Measurements from ENCODE around the gene PPL.
"Not testable (repeated sequence)": the region's sequence is repeated elsewhere in the genome, so short reads cannot be mapped to it uniquely, and the experiment has no call there.

PPL gene

DNA sequence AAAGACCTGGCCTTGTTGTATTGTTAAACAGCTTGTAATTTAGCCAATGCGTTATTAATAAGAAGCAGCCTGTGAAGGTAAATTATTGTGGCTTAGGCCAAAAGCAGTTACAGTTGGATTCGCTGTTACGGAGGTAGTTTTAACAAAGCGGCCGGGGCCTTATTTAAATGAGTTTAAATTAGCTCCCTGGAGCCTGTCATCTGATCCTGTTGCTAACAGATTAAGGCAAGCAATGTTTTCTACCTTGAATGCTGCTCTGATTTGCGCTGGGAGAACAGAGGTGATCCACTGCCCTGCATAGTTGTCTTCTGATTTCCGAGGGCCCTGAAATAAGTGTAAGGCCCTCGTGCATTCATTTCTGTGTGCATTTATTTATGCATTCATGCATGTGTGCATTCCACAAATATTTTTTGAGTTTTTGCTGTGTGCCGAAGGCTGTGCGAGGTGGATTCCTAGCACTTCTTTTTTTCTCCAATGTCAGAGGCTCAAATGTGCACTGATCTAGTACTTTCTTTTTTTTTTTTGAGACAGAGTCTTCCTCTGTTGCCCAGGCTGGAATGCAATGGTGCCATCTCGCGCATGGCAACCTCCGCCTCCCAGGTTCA, 32.0 kb upstream of the PPL start:
- Mint-ChIP-seq H3K4me1 (ENCODE audit: low read depth in 2 of 2) (no peaks in the 10 kb centered on the region), H3K9me3 (no peaks in the 10 kb centered on the region), H3K27ac (no peak overlapping the region), H3K27me3 (peaks cover 0 to 58% of the 10 kb centered on the region in 2 donors), H3K36me3 (ENCODE audit: insufficient read depth) (no peaks in the 10 kb centered on the region), H3K4me3 (no peak overlapping the region)
- DNase-seq: no peak
- ATAC-seq (replicated peaks): no peak

DNA sequence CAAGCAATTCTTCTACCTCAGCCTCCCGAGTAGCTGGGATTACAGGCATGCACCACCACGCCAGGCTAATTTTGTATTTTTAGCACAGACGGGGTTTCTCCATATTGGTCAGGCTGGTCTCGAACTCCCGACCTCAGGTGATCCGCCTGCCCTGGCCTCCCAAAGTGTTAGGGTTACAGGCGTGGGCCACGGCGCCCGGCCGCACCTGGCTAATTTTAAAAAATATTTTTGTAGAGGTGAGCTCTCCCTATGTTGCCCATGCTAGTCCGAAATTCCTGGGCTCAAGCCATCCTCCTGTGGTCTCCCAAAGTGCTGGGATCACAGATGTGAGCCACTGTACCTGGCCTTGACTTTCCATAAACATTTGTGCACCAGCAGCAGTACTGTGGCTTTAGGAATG, 31.3 kb upstream of the PPL start:
- not testable (repeated sequence) for H3K36me3 Mint-ChIP-seq (ENCODE audit: insufficient read depth); H3K4me1 Mint-ChIP-seq (ENCODE audit: low read depth in 2 of 2)

GRCh38 chr16:4966736-4967453, 29.9 kb upstream of the PPL start:
- Mint-ChIP-seq H3K4me3 (no peak overlapping the region), H3K27me3 (peaks cover 8 to 58% of the 10 kb centered on the region in 2 donors), H3K4me1 (ENCODE audit: low read depth in 2 of 2) (no peaks in the 10 kb centered on the region), H3K36me3 (ENCODE audit: insufficient read depth) (no peaks in the 10 kb centered on the region), H3K9me3 (no peaks in the 10 kb centered on the region), H3K27ac (no peak overlapping the region)
- no peak for ATAC-seq (replicated peaks)
- no peak for DNase-seq

More for the DNA sequence above, 31.3 kb upstream of the PPL start:
- not testable (repeated sequence) for ATAC-seq (replicated peaks); H3K9me3 Mint-ChIP-seq; H3K4me3 Mint-ChIP-seq; DNase-seq; H3K27ac Mint-ChIP-seq
- peaks cover 0 to 59% of the 10 kb centered on the region in 2 donors for H3K27me3 Mint-ChIP-seq

DNA sequence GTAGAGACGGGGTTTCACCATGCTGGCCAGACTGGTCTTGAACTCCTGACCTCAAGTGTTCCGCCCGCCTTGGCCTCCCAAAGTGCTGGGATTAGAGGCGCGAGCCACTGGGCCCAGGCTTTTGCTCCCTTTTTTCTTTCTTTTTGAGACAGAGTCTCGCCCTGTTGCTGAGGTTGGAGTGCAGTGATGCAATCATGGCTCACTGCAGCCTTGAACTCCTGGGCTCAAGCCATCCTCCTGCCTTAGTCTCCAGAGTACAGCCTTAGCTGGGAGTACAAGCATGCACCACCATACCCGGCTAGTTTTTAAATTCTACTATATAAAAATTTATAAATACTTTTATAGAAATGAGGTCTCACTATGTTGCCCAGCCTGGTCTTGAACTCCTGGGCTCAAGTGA, 26.6 kb upstream of the PPL start:
- H3K36me3 Mint-ChIP-seq (ENCODE audit: insufficient read depth); H3K4me1 Mint-ChIP-seq (ENCODE audit: low read depth in 2 of 2); H3K27ac Mint-ChIP-seq; DNase-seq; H3K9me3 Mint-ChIP-seq; ATAC-seq (replicated peaks); H3K4me3 Mint-ChIP-seq: not testable (repeated sequence)
- peaks cover 22 to 57% of the 10 kb centered on the region in 2 donors for H3K27me3 Mint-ChIP-seq

- H3K4me1 Mint-ChIP-seq (ENCODE audit: low read depth in 2 of 2): peaks cover 9 to 11% of the 10 kb centered on the region in 2 donors
- ATAC-seq (replicated peaks): no peak
- H3K36me3 Mint-ChIP-seq (ENCODE audit: insufficient read depth): no peaks in the 10 kb centered on the region
Measured at GRCh38 chr16:4962716-4963115, 25.8 kb upstream of the PPL start.

DNA sequence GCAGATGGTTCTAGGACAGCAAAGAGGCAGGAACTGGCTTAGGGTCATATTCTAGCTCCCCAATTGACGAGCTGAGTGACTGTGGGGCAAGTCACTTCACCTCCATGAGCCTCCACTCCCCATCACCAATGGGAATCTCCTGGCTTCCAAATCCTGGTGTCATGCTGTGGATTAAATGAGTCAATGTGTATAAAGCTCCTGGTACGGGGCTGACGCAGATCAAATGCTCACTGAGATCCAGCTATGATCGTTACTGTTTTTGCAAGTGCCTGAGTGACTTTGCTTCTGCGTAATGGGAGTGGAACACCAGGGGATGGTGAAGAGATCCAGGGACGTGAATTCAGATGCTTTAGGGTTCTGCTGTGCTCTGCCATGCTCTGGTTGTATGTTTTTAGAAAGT, 23.6 kb upstream of the PPL start:
- DNase-seq: no peak
- no peak overlapping the region for H3K27ac Mint-ChIP-seq
- no peaks in the 10 kb centered on the region for H3K36me3 Mint-ChIP-seq (ENCODE audit: insufficient read depth)
- H3K4me1 Mint-ChIP-seq (ENCODE audit: low read depth in 2 of 2): peaks cover 20% of the 10 kb centered on the region in 2 donors
- no peak for ATAC-seq (replicated peaks)
- no peak overlapping the region for H3K4me3 Mint-ChIP-seq
- H3K9me3 Mint-ChIP-seq: no peaks in the 10 kb centered on the region
- H3K27me3 Mint-ChIP-seq: peaks cover 42 to 87% of the 10 kb centered on the region in 2 donors

More at GRCh38 chr16:4962716-4963115, 25.8 kb upstream of the PPL start:
- no peak for DNase-seq
- H3K4me3 Mint-ChIP-seq: no peak overlapping the region
- no peaks in the 10 kb centered on the region for H3K9me3 Mint-ChIP-seq
- no peak overlapping the region for H3K27ac Mint-ChIP-seq
- peaks cover 28 to 66% of the 10 kb centered on the region in 2 donors for H3K27me3 Mint-ChIP-seq

GRCh38 chr16:4958510-4959438, 21.8 kb upstream of the PPL start:
- Mint-ChIP-seq H3K4me3 (peak overlapping the region; percentile 83 to 85), H3K27ac (no peak overlapping the region), H3K9me3 (no peaks in the 10 kb centered on the region), H3K27me3 (peaks cover 53 to 88% of the 10 kb centered on the region in 2 donors), H3K36me3 (ENCODE audit: insufficient read depth) (no peaks in the 10 kb centered on the region), H3K4me1 (ENCODE audit: low read depth in 2 of 2) (peaks cover 20% of the 10 kb centered on the region in 2 donors)
- DNase-seq (no peak), ATAC-seq (replicated peaks) (no peak)

DNA sequence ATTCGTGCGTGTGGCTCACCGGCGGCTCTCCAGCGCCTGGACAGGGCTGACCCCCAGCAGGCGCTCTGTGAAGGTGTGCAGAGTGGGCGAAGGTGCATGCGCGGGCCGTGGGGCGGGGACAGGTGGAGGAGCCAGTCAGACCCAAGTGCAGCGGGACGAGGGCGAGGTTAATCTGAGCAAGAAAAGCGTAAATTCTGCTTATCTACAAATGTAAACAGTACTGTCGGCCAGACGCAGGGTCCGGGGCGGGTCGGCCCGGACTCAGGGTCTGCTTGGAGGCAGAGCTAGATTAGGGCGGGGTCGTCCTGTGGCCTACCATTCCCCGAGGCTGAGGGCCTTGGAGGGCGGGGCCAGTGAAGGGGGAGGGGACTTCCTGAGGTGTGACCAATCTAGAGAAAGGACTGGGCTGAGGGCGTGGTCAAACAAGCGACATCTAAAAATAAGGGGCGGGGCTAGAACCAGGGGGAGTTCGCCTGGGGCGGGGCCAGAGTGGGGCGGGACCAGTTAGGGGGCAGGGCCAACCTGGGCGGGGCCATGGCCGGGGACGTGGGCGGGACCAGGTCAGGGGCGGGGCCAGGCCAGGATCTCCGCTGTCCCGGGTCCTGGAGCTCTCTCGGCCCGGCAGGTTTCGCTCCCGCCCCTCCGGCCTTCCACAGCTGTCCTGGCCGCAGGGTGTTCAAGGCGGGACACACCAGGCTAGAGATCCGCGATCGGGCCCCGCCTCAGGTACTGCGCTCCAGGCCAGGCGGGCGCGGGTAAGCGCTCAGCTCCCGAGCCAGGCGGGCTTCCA, 21.0 kb upstream of the PPL start, which contains the start of gene SEC14L5:
Gene SEC14L5, plus strand, starts transcription at position 611 of the 790 bp plus-strand sequence. CDS start 994 bp downstream, outside the sequence.
- Mint-ChIP-seq H3K36me3 (ENCODE audit: insufficient read depth) (no peaks in the 10 kb centered on the region), H3K4me1 (ENCODE audit: low read depth in 2 of 2) (peaks cover 20% of the 10 kb centered on the region in 2 donors), H3K27ac (peak within 1 kb of the TSS in 1 of 2 donors; percentile 10), H3K27me3 (peaks cover 53 to 88% of the 10 kb centered on the region in 2 donors), H3K9me3 (no peaks in the 10 kb centered on the region), H3K4me3 (peak within 1 kb of the TSS; percentile 83 to 85)
- ATAC-seq (replicated peaks) (peak; percentile 91), DNase-seq (peak; percentile 75 to 80 (median 77))

- peaks cover 20% of the 10 kb centered on the region in 2 donors for H3K4me1 Mint-ChIP-seq (ENCODE audit: low read depth in 2 of 2)
- no peak for DNase-seq
- H3K27me3 Mint-ChIP-seq: peaks cover 48 to 83% of the 10 kb centered on the region in 2 donors
- no peaks in the 10 kb centered on the region for H3K9me3 Mint-ChIP-seq
- ATAC-seq (replicated peaks): no peak
- peak overlapping the region in 1 of 2 donors; percentile 10 for H3K27ac Mint-ChIP-seq
- no peaks in the 10 kb centered on the region for H3K36me3 Mint-ChIP-seq (ENCODE audit: insufficient read depth)
- peak overlapping the region; percentile 83 to 85 for H3K4me3 Mint-ChIP-seq
Measured at GRCh38 chr16:4957420-4957719, 20.4 kb upstream of the PPL start.

- DNase-seq (no peak), ATAC-seq (replicated peaks) (no peak)
- peaks cover 20% of the 10 kb centered on the region in 2 donors for H3K4me1 Mint-ChIP-seq (ENCODE audit: low read depth in 2 of 2)
- no peaks in the 10 kb centered on the region for H3K9me3 Mint-ChIP-seq
- H3K27me3 Mint-ChIP-seq: peaks cover 45 to 66% of the 10 kb centered on the region in 2 donors
- no peaks in the 10 kb centered on the region for H3K36me3 Mint-ChIP-seq (ENCODE audit: insufficient read depth)
- H3K4me3 Mint-ChIP-seq: no peak overlapping the region
- H3K27ac Mint-ChIP-seq: no peak overlapping the region
Measured at GRCh38 chr16:4954714-4955113, 17.8 kb upstream of the PPL start.

DNA sequence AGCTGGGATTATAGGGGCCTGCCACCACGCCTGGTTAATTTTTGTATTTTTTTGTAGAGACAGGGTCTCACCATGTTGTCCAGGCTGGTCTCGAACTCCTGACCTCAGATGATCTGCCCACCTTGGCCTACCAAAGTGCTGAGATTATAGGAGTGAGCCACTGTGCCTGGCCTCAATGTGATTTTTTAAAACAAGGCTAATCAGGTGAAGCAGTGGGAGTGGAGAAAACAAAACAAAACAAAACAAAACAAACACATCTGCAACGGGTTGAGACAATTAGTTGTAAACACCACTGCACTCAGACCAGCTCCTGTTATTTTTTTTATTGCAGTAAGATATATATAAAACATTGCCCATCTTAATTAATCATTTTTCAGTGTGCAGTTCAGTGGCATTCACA, 14.6 kb upstream of the PPL start:
- ATAC-seq (replicated peaks); H3K36me3 Mint-ChIP-seq (ENCODE audit: insufficient read depth); H3K4me1 Mint-ChIP-seq (ENCODE audit: low read depth in 2 of 2): not testable (repeated sequence)

DNA sequence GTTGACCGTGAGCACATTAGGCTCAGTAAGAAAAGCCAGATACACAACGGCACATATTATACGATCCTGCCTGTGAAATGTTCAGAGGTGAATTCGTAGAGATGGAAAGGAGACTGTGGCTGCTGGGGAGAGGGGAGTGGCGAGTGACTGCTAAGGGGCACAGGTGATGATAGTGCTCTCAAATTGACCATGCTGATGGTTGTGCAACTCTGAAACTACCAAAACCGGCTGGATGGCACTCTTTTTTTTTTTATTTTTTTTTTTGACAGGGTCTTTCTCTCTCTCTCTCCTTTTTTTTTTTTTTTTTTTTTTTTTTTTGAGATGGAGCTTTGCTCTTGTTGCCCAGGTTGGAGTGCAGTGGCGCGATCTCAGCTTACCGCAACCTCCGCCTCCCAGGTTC, 13.0 kb upstream of the PPL start:
- H3K4me1 Mint-ChIP-seq (ENCODE audit: low read depth in 2 of 2): peaks cover 0 to 2% of the 10 kb centered on the region in 2 donors
- no peak for ATAC-seq (replicated peaks)

More for the DNA sequence above, 14.6 kb upstream of the PPL start:
- not testable (repeated sequence) for H3K27ac Mint-ChIP-seq, H3K9me3 Mint-ChIP-seq, H3K4me3 Mint-ChIP-seq, DNase-seq
- peaks cover 30 to 66% of the 10 kb centered on the region in 2 donors for H3K27me3 Mint-ChIP-seq

More for the DNA sequence above, 13.0 kb upstream of the PPL start:
- Mint-ChIP-seq H3K27ac (no peak overlapping the region), H3K9me3 (no peaks in the 10 kb centered on the region), H3K36me3 (ENCODE audit: insufficient read depth) (no peaks in the 10 kb centered on the region), H3K27me3 (peaks cover 31 to 66% of the 10 kb centered on the region in 2 donors), H3K4me3 (no peak overlapping the region)
- DNase-seq: no peak
